HepG2 (cell line): ENCODE measurements around the gene MED25. TPM values are rescaled to one million over a fixed set of nuclear protein-coding genes. Genes with fewer than 3 reads are reported as not detected.

Experiments
- AGO1 ChIP-seq: fragments of 200-400 bp; formaldehyde crosslinking; IDR thresholded peaks from 2 replicates; pipeline ENCODE4 v1.6.1; 2017; ENCODE audit warnings: mild to moderate bottlenecking, low read depth, low read length, moderate library complexity; ENCODE audit not compliant: poor library complexity, severe bottlenecking
- JUND ChIP-seq: sonication (generic); formaldehyde crosslinking; IDR thresholded peaks from 2 replicates; pipeline ENCODE4 v1.8.0; 2022; ENCODE audit warnings: mild to moderate bottlenecking, missing genetic modification reagents
- KLF16 ChIP-seq, 2 experiments: sonication (generic) in 1 of 2; formaldehyde crosslinking in 1 of 2; IDR thresholded peaks; 2 replicates each; pipeline versions ENCODE4 v1.6.1 to v1.8.0; 2016 to 2023; ENCODE audit warnings: missing genetic modification reagents in 2 of 2, missing compliant biosample characterization in 1 of 2
- MAFF ChIP-seq: IDR thresholded peaks from 2 replicates; pipeline ENCODE4 v1.6.1; 2011; ENCODE audit warnings: low read depth, low read length, improper control_type of control experiment
- PHF20 ChIP-seq: sonication (generic); formaldehyde crosslinking; IDR thresholded peaks from 2 replicates; pipeline ENCODE4 v1.5.0; 2020; ENCODE audit warnings: mild to moderate bottlenecking, missing genetic modification reagents
- RCOR2 ChIP-seq: IDR thresholded peaks from 2 replicates; pipeline ENCODE4 v1.6.1; 2016; ENCODE audit warnings: missing biosample characterization, missing genetic modification reagents
- RNF2 ChIP-seq: fragments of 450-650 bp; conservative IDR thresholded peaks from 2 replicates; pipeline ENCODE4 v1.6.1; 2016; ENCODE audit warnings: low read depth
- SCMH1 ChIP-seq: sonication (generic); formaldehyde crosslinking; IDR thresholded peaks from 2 replicates; pipeline ENCODE4 v1.9.0; 2021; ENCODE audit warnings: missing genetic modification reagents, mild to moderate bottlenecking, borderline replicate concordance
- SMARCE1 ChIP-seq: fragments of 450-650 bp; IDR thresholded peaks from 2 replicates; pipeline ENCODE4 v1.6.1; 2017; ENCODE audit warnings: borderline replicate concordance
- SMC3 ChIP-seq: IDR thresholded peaks from 2 replicates; pipeline ENCODE4 v1.6.1; 2011; ENCODE audit warnings: low read length, improper control_type of control experiment
- SP2 ChIP-seq: sonication (generic); formaldehyde crosslinking; IDR thresholded peaks from 2 replicates; pipeline ENCODE4 v1.5.1; 2020; ENCODE audit warnings: mild to moderate bottlenecking, missing genetic modification reagents
- SRY ChIP-seq: sonication (generic); formaldehyde crosslinking; IDR thresholded peaks from 2 replicates; pipeline ENCODE4 v1.8.0; 2022; ENCODE audit warnings: mild to moderate bottlenecking, missing genetic modification reagents
- ZBTB20 ChIP-seq: sonication (generic); formaldehyde crosslinking; IDR thresholded peaks from 2 replicates; pipeline ENCODE4 v1.8.1; 2023; ENCODE audit warnings: missing genetic modification reagents, low read depth, mild to moderate bottlenecking, borderline replicate concordance
- ZNF24 ChIP-seq: fragments of 450-650 bp; IDR thresholded peaks from 2 replicates; pipeline ENCODE4 v1.6.1; 2017; ENCODE audit warnings: antibody characterized with exemption, mild to moderate bottlenecking
- ZNF3 ChIP-seq: IDR thresholded peaks from 2 replicates; pipeline ENCODE4 v1.7.0; 2017; ENCODE audit warnings: inconsistent platforms
- ZNF552 ChIP-seq: sonication (generic); formaldehyde crosslinking; IDR thresholded peaks from 2 replicates; pipeline ENCODE4 v1.9.0; 2022; ENCODE audit warnings: missing genetic modification reagents, mild to moderate bottlenecking, borderline replicate concordance
- ZNF589 ChIP-seq: sonication (generic); formaldehyde crosslinking; conservative IDR thresholded peaks from 2 replicates; pipeline ENCODE4 v1.8.0; 2022; ENCODE audit warnings: mild to moderate bottlenecking, moderate library complexity, missing genetic modification reagents
- ZNF775 ChIP-seq: sonication (generic); formaldehyde crosslinking; IDR thresholded peaks from 2 replicates; pipeline ENCODE4 v1.4.0; 2020; ENCODE audit warnings: missing genetic modification reagents, mild to moderate bottlenecking, moderate library complexity, borderline replicate concordance
- ZSCAN20 ChIP-seq: sonication (generic); formaldehyde crosslinking; IDR thresholded peaks from 2 replicates; pipeline ENCODE4 v1.4.0; 2020; ENCODE audit warnings: missing genetic modification reagents, mild to moderate bottlenecking, borderline replicate concordance
- polyA plus RNA-seq, 8 experiments: library from polyadenylated mRNA; depleted of rRNA in 3 of 8; stranded (reverse) in 7 of 8; unstranded in 1 of 8; fragments of >200 nt; fragmentation: Illumina TruSeq in 4 of 8; extraction: Trizol in 4 of 8; gene quantifications; 2 replicates each; pipeline versions ENCODE4 v1.2.1 to v1.2.3, GENCODE V29; 2011 to 2016; ENCODE audit warnings: low read depth in 4 of 8, missing spikeins in 1 of 8, mixed read lengths in 1 of 8; ENCODE audit not compliant: insufficient read depth in 1 of 8
- total RNA-seq, 5 experiments: library from RNA; depleted of rRNA; stranded (reverse); fragments of >200 nt; fragmentation: Illumina TruSeq; extraction: Trizol; gene quantifications; 2 replicates each; pipeline ENCODE4 v1.2.3, GENCODE V29; 2016; ENCODE audit warnings: low read depth in 1 of 5
- TF ChIP-seq, protein P1 (sequence below): sonication (generic); formaldehyde crosslinking; conservative IDR thresholded peaks from 2 replicates; pipeline ENCODE4 v1.5.0; 2020; ENCODE audit warnings: missing genetic modification reagents
- TF ChIP-seq, protein P2 (sequence below): IDR thresholded peaks from 2 replicates; pipeline ENCODE4 v1.6.1; 2018; ENCODE audit warnings: missing genetic modification reagents, mild to moderate bottlenecking, missing compliant biosample characterization
- TF ChIP-seq, protein P3 (sequence below): IDR thresholded peaks from 2 replicates; pipeline ENCODE4 v1.6.1; 2016; ENCODE audit warnings: missing biosample characterization, missing genetic modification reagents, low read depth
- TF ChIP-seq, protein P4 (sequence below): IDR thresholded peaks from 2 replicates; pipeline ENCODE4 v1.6.1; 2016; ENCODE audit warnings: missing compliant biosample characterization, missing genetic modification reagents, borderline replicate concordance
- TF ChIP-seq, protein P5 (sequence below): sonication (generic); formaldehyde crosslinking; IDR thresholded peaks from 2 replicates; pipeline ENCODE4 v1.4.0; 2020; ENCODE audit warnings: mild to moderate bottlenecking, low read depth, missing genetic modification reagents

The MED25 gene
- total and polyA plus RNA-seq, 2 of the 13 experiments (the other 11 are each of a cell fraction or from before 2014, with no cell fraction given), result 11.1 to 15.1 TPM

DNA sequence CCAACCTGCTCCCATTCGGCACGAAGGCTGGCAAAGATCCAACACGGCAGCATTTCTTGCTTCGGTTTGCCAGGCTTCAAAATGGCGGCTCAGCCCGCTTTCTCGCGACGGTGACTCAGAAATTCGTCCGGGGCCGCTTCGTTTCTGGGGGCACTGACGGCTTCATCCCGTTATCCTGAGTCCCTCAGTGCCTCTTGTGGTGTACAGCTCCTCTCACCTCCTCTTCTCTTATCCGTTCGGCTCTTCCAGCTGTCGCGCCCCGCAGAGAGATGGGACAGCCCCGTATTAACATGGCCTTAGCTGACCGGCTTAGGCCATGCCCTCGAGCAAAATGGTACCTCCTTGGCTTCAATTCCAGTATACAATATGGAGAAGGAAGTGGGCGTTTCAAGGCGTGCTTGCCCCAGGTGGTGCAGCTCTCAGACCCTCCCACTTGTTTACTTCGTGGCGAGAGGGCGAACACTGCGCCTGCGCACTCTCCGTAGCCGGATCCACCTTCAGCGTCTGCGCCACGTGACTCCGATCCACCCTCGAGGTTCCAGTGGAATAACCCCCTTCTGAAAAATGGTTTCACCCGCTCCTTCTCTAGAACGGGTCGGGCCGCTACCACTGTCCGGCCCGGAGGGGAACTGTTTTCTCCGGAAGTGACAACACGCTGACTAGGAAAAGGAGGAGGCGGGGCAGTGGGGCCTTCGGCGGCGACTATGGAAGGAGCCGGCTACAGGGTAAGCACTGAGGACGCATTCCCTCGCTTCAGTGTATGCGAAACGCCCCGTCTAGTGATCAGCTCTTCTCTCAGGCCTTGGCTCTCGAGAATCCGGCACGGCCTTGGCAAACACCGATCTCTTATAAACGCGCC lies 59.2 kb downstream of the MED25 start, which contains the start of the genes AKT1S1 and TBC1D17 (continued):
- TF ChIP-seq ZNF24, result no peak
- 0 out of 2 replicates have a peak, but pooled peaks have one; percentile 9 for TF ChIP-seq ZBTB20 (CRISPR knock-in tag)
- peak; percentile 54; the same call in 1 of the 2 replicates for TF ChIP-seq ZNF589 (CRISPR knock-in tag)
- no peak for TF ChIP-seq RNF2
- TF ChIP-seq ZNF775 (CRISPR knock-in tag), result no peak
- peak; percentile 65 for TF ChIP-seq PHF20 (CRISPR knock-in tag)
- TF ChIP-seq SMARCE1, result no peak
- TF ChIP-seq, protein P1, sequence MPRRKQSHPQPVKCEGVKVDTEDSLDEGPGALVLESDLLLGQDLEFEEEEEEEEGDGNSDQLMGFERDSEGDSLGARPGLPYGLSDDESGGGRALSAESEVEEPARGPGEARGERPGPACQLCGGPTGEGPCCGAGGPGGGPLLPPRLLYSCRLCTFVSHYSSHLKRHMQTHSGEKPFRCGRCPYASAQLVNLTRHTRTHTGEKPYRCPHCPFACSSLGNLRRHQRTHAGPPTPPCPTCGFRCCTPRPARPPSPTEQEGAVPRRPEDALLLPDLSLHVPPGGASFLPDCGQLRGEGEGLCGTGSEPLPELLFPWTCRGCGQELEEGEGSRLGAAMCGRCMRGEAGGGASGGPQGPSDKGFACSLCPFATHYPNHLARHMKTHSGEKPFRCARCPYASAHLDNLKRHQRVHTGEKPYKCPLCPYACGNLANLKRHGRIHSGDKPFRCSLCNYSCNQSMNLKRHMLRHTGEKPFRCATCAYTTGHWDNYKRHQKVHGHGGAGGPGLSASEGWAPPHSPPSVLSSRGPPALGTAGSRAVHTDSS (CRISPR knock-in tag), result no peak
- no peak for TF ChIP-seq MAFF
- no peak for TF ChIP-seq SCMH1 (CRISPR knock-in tag)
- TF ChIP-seq, protein P2, sequence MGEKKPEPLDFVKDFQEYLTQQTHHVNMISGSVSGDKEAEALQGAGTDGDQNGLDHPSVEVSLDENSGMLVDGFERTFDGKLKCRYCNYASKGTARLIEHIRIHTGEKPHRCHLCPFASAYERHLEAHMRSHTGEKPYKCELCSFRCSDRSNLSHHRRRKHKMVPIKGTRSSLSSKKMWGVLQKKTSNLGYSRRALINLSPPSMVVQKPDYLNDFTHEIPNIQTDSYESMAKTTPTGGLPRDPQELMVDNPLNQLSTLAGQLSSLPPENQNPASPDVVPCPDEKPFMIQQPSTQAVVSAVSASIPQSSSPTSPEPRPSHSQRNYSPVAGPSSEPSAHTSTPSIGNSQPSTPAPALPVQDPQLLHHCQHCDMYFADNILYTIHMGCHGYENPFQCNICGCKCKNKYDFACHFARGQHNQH (CRISPR knock-in tag), result 0 out of 2 replicates have a peak, but pooled peaks have one; percentile 6
- no peak for TF ChIP-seq SRY (CRISPR knock-in tag)
- TF ChIP-seq ZNF3, result no peak
- no peak for TF ChIP-seq SMC3
- TF ChIP-seq ZSCAN20 (CRISPR knock-in tag), result no peak
- no peak for TF ChIP-seq JUND (CRISPR knock-in tag)
- TF ChIP-seq, protein P3, sequence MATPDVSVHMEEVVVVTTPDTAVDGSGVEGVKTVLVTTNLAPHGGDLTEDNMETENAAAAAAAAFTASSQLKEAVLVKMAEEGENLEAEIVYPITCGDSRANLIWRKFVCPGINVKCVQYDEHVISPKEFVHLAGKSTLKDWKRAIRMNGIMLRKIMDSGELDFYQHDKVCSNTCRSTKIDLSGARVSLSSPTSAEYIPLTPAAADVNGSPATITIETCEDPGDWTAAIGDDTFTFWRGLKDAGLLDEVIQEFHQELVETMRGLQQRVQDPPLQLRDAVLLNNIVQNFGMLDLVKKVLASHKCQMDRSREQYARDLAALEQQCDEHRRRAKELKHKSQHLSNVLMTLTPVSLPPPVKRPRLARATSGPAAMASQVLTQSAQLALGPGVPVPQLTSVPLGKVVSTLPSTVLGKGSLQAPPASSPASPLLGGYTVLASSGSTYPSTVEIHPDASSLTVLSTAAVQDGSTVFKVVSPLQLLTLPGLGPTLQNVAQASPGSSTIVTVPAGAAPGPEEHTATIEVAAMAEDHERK (CRISPR knock-in tag), result 0 out of 2 replicates have a peak, but pooled peaks have one; percentile 8
- TF ChIP-seq, protein P4, sequence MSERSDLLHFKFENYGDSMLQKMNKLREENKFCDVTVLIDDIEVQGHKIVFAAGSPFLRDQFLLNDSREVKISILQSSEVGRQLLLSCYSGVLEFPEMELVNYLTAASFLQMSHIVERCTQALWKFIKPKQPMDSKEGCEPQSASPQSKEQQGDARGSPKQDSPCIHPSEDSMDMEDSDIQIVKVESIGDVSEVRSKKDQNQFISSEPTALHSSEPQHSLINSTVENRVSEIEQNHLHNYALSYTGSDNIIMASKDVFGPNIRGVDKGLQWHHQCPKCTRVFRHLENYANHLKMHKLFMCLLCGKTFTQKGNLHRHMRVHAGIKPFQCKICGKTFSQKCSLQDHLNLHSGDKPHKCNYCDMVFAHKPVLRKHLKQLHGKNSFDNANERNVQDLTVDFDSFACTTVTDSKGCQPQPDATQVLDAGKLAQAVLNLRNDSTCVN (CRISPR knock-in tag), result no peak
- no peak for TF ChIP-seq RCOR2 (CRISPR knock-in tag)
- TF ChIP-seq SP2 (CRISPR knock-in tag), result peak; percentile 61; the same call in 1 of the 2 replicates
- TF ChIP-seq ZNF552 (CRISPR knock-in tag), result 0 out of 2 replicates have a peak, but pooled peaks have one; percentile 35
- peak in 1 of 2 experiments; percentile 75; a peak in 1 of 4 replicates for TF ChIP-seq KLF16 (CRISPR knock-in tag; IDR thresholded peaks at IDR 0.05)
- TF ChIP-seq AGO1, result no peak
- TF ChIP-seq, protein P5, sequence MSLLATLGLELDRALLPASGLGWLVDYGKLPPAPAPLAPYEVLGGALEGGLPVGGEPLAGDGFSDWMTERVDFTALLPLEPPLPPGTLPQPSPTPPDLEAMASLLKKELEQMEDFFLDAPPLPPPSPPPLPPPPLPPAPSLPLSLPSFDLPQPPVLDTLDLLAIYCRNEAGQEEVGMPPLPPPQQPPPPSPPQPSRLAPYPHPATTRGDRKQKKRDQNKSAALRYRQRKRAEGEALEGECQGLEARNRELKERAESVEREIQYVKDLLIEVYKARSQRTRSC, result no peak
